ENCODE measurements around the gene GRIN2A. TPM values are rescaled to one million over a fixed set of nuclear protein-coding genes. Genes with fewer than 3 reads are reported as not detected.
A peak's percentile ranks its signal among the peaks of the same experiment; 100 is the strongest.

The GRIN2A gene
- total and polyA plus RNA-seq, 2 of the 13 experiments (the other 11 are each of a cell fraction or from before 2014, with no cell fraction given): not detected

GRCh38 chr16:10181196-10182162 lies 749 bp downstream of the GRIN2A start (continued):
- TF ChIP-seq HMGXB4 (CRISPR knock-in tag; IDR thresholded peaks at IDR 0.05; ENCODE audit: borderline replicate concordance in 1 of 2, low read depth in 1 of 2) (peak in 1 of 2 experiments; percentile 51; a peak in 2 of 4 replicates), IRF9 (CRISPR knock-in tag; IDR thresholded peaks at IDR 0.05; ENCODE audit: borderline replicate concordance) (peak; percentile 81; the same call in 1 of the 2 replicates), ZNF576 (CRISPR knock-in tag; IDR thresholded peaks at IDR 0.05) (no peak), HNF4A (CRISPR knock-in tag; IDR thresholded peaks at IDR 0.05) (peak; percentile 13; the same call in 1 of the 2 replicates), ZNF235 (CRISPR knock-in tag; IDR thresholded peaks at IDR 0.05; ENCODE audit: borderline replicate concordance) (0 out of 2 replicates have a peak, but pooled peaks have one; percentile 84), ZNF558 (CRISPR knock-in tag; IDR thresholded peaks at IDR 0.05; ENCODE audit: borderline replicate concordance) (no peak), ZNF83 (CRISPR knock-in tag; IDR thresholded peaks at IDR 0.05; ENCODE audit: borderline replicate concordance) (peak; percentile 91; the same call in 1 of the 2 replicates), ZNF784 (CRISPR knock-in tag; IDR thresholded peaks at IDR 0.05; ENCODE audit: borderline replicate concordance) (no peak), ZNF563 (CRISPR knock-in tag; IDR thresholded peaks at IDR 0.05) (peak; percentile 53; the same call in 1 of the 2 replicates), SOX13 (IDR thresholded peaks at IDR 0.05) (no peak), SOX13 (CRISPR knock-in tag; conservative IDR thresholded peaks at IDR 0.05 in 1 of 2, IDR thresholded peaks at IDR 0.05 in 1 of 2) (no peak), ZBTB7A (CRISPR knock-in tag; IDR thresholded peaks at IDR 0.05) (no peak), ZNF343 (CRISPR knock-in tag; IDR thresholded peaks at IDR 0.05) (peak; percentile 69; the same call in 1 of the 2 replicates), ZNF788 (CRISPR knock-in tag; IDR thresholded peaks at IDR 0.05; ENCODE audit: borderline replicate concordance) (peak; percentile 55; the same call in 1 of the 2 replicates)

All from HepG2 (cell line).